GM12865 (cell line): ENCODE results near the gene PDF.

ENCODE experiments used
- DNase-seq: peaks from one replicate; pipeline ENCODE4 v3.0.0; 2010; ENCODE audit warnings: low read depth
- H3K4me3 ChIP-seq: 2 replicates; pipeline ENCODE4 v1.5.1; 2011; ENCODE audit warnings: mild to moderate bottlenecking, low read depth, low read length, control low read depth
- CTCF ChIP-seq: IDR thresholded peaks from 2 replicates; pipeline ENCODE4 v1.5.1; 2011; ENCODE audit warnings: low read length, control low read depth, low read depth, inconsistent platforms; ENCODE audit not compliant: insufficient read depth; ENCODE audit errors: missing control alignments

PDF gene

DNA sequence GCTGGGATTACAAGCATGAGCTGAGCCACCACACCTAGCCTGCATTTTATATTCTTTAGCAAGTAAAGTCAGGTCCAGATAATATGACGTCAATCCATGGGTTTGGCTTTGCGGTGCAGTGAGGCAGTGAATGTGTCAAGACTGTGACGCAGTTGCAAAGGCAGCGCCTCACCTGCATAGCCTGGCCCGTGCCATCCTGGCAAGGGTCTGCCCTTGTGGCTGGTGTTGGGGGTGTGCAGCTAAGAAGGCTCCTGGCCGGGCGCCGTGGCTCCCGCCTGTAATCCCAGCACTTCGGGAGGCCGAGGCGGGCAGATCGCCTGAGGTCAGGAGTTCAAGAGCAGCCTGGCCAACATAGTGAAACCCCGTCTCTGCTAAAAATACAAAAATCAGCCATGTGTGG, 7.0 kb downstream of the PDF start:
- DNase-seq = no peak
- H3K4me3 ChIP-seq = no peak overlapping the region
- no peak for TF ChIP-seq CTCF

GRCh38 chr16:69322343-69322742, 8.0 kb downstream of the PDF start:
- H3K4me3 ChIP-seq = no peak overlapping the region
- TF ChIP-seq CTCF = no peak
- no peak for DNase-seq

GRCh38 chr16:69321080-69321479, 9.3 kb downstream of the PDF start:
- no peak for TF ChIP-seq CTCF
- no peak for DNase-seq
- no peak overlapping the region for H3K4me3 ChIP-seq

GRCh38 chr16:69320740-69321073, 9.7 kb downstream of the PDF start:
- no peak overlapping the region for H3K4me3 ChIP-seq
- no peak for DNase-seq

GRCh38 chr16:69319826-69320739, 10.3 kb downstream of the PDF start:
- TF ChIP-seq CTCF = no peak
- no peak for DNase-seq
- no peak overlapping the region for H3K4me3 ChIP-seq

More at GRCh38 chr16:69320740-69321073, 9.7 kb downstream of the PDF start:
- no peak for TF ChIP-seq CTCF

DNA sequence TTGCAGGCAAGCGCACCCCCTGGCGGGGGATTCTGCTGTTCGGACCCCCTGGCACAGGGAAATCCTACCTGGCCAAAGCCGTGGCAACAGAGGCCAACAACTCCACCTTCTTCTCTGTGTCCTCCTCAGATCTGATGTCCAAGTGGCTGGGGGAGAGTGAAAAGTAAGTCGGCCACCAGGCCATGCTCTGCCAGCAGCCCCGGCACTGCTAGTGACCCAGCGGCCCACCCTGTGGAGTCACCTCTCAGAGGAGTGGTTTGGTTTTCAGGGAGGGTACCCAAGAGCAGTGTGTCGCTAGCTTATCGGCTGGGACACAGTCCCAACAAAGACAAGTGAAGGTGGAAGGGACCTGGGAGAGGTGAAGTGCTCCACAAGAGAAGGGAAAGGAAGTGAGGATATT, 11.0 kb downstream of the PDF start:
- TF ChIP-seq CTCF = no peak
- no peak overlapping the region for H3K4me3 ChIP-seq
- DNase-seq = no peak

DNA sequence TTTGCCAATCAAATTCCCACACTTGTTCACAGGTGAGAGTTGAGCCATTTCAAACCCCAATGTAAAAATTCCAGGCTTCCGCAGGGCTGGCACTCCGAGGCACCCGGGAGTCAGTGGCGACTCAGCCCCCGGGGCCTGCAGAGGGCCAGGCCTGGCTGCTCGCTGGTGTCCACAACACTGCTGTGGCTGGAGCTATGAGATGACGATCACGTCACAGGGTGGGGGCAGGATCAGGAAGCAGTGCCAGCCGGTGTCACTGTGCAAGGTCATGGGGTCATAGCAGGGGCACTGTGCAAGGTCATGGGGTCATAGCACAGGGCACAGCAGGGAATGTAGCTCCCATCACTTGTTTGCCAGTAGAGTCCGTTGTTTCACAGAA, 11.5 kb downstream of the PDF start:
- H3K4me3 ChIP-seq = no peak overlapping the region
- DNase-seq = no peak
- no peak for TF ChIP-seq CTCF
